Measurements from ENCODE around the gene MAP4K2. TPM values are rescaled to one million over a fixed set of nuclear protein-coding genes. Genes with fewer than 3 reads are reported as not detected.
A peak's percentile ranks its signal among the peaks of the same experiment; 100 is the strongest.

The MAP4K2 gene
- total and polyA plus RNA-seq, 8 donors: 6.1 to 24.0 (median 7.7) TPM

DNA sequence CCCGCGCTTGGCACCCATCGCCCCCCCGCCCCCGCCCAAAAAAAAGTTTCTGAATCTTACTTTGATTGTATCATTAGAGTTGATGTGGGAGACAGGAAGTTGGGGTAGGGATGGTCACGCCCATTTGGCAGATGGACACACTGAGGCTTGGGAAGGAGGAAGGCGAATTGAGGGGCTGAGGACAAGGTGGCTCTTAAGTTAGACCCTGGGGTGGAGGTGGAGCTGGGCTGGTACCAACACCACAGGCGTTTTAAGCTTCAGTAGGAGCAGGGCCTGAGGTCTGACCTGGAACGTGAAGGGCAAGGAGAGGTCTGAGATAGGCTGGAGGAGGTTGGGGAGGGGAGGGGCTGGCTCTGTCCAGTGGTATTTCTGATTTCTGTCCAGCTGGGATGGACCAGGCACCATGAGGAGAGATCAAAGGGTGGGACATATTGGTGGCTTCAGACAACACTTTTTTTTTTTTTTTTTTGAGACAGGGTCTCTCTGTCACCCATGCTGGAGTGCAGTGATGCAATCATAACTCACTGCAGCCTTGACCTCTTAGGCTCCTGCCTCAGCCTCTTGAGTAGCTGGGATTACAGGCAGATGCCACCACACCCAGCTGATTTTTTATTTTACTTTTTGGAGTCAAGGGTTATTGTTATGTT, 42.2 kb upstream of the MAP4K2 start:
- H3K4me3 ChIP-seq: peak overlapping the region; percentile 37 to 71 (median 54)
- no peak for ATAC-seq
- H3K4me1 ChIP-seq: peaks cover 14 to 19% (median 16%) of the 10 kb centered on the region in 3 donors
- 10 to 15% methylated on average over 9 of the region's 9 CpGs for WGBS, 2 donors
- no peak for FAIRE-seq
- no peaks in the 10 kb centered on the region for H3K9me3 ChIP-seq
- H3K27ac ChIP-seq: peak overlapping the region; percentile 64 to 86 (median 78)
- H3K27me3 ChIP-seq: no peaks in the 10 kb centered on the region
- intact Hi-C loops (cut with DNase I): loop anchor here in 1 of 3 donors (5.0 kb wide), 1 partner anchor 52 kb away; no protein-coding TSS in a partner anchor
- peak in 1 of 6 donors; percentile 47 for DNase-seq
- H3K36me3 ChIP-seq: no peaks in the 10 kb centered on the region
- TF ChIP-seq CTCF (IDR thresholded peaks at IDR 0.05): no peak

DNA sequence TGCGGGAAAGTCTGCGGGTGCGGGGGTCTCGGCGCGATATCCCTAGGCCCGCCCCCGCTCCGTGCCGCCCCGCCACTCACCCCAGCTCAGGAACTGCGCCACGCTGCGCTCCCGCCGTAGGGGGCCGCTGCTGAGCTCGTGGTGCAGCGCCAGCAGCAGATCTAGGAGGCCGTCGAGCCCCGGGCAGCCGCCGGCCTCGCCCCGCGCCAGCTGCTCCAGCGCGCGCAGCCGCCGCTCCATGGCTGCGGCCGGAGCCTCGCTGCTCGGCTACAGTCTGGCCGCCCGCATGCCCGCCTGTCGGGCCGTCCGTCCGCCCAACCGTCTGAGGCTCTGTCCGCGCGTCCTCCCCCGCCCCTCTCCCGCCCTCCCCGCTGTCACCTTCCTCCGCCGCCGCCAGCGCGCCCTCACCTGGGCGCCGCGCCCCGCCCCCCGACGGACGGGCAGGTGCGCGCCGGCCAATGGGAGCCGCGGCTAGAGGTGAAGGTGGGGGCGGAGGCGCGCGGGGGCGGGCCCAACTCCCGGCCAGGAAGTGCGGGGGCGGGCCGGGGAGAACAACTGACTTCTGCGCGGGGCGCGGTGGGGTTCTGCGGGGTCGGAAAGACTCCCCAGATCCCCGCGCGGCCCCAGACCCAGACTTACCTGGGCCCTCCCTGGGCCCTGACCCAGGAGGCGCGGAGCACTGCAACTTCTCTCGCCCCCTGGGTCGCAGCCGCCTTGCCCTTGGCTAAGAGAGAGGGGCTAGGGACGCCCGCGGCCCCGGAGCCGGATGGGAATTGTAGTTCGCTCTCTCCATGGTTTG, 41.5 kb upstream of the MAP4K2 start, which contains the start of gene CDC42BPG:
TSS of gene CDC42BPG (minus strand) at position 324 of the 799 bp plus-strand sequence. CDS start at position 240, 84 bp downstream.
- Histone ChIP-seq H3K27ac (peak within 1 kb of the TSS; percentile 64 to 86 (median 78)), H3K27me3 (no peaks in the 10 kb centered on the region), H3K9me3 (no peaks in the 10 kb centered on the region), H3K4me3 (peak within 1 kb of the TSS; percentile 37 to 71 (median 54)), H3K36me3 (peaks cover 0 to 5% (median 0%) of the 10 kb centered on the region in 3 donors), H3K4me1 (peaks cover 14 to 19% (median 16%) of the 10 kb centered on the region in 3 donors)
- ATAC-seq: peak; percentile 74 to 86 (median 78)
- TF ChIP-seq CTCF (IDR thresholded peaks at IDR 0.05): peak; percentile 47 to 59 (median 48)
- WGBS, 2 donors: 0 to 1% methylated on average over 80 to 96 of the region's 96 CpGs
- FAIRE-seq: no peak
- DNase-seq: peak; percentile 85 to 95 (median 93)
- intact Hi-C loops (cut with DNase I): loop anchor here in 1 of 3 donors (5.0 kb wide), 1 partner anchor 53 kb away; no protein-coding TSS in a partner anchor

GRCh38 chr11:64843686-64844329, 40.8 kb upstream of the MAP4K2 start:
- H3K27me3 ChIP-seq: no peaks in the 10 kb centered on the region
- no peak for FAIRE-seq
- TF ChIP-seq CTCF (IDR thresholded peaks at IDR 0.05): no peak
- WGBS, 2 donors: 7 to 12% methylated on average over 16 to 27 of the region's 27 CpGs
- peak in 2 of 6 donors; percentile 30 to 82 for DNase-seq
- H3K36me3 ChIP-seq: peaks cover 0 to 12% (median 0%) of the 10 kb centered on the region in 3 donors
- intact Hi-C loops (cut with DNase I): no loop called here
- peak overlapping the region; percentile 37 to 71 (median 54) for H3K4me3 ChIP-seq
- H3K4me1 ChIP-seq: peaks cover 9 to 16% (median 15%) of the 10 kb centered on the region in 3 donors
- no peaks in the 10 kb centered on the region for H3K9me3 ChIP-seq
- peak; percentile 1 to 10 (median 4) for ATAC-seq
- H3K27ac ChIP-seq: peak overlapping the region; percentile 64 to 86 (median 78)

DNA sequence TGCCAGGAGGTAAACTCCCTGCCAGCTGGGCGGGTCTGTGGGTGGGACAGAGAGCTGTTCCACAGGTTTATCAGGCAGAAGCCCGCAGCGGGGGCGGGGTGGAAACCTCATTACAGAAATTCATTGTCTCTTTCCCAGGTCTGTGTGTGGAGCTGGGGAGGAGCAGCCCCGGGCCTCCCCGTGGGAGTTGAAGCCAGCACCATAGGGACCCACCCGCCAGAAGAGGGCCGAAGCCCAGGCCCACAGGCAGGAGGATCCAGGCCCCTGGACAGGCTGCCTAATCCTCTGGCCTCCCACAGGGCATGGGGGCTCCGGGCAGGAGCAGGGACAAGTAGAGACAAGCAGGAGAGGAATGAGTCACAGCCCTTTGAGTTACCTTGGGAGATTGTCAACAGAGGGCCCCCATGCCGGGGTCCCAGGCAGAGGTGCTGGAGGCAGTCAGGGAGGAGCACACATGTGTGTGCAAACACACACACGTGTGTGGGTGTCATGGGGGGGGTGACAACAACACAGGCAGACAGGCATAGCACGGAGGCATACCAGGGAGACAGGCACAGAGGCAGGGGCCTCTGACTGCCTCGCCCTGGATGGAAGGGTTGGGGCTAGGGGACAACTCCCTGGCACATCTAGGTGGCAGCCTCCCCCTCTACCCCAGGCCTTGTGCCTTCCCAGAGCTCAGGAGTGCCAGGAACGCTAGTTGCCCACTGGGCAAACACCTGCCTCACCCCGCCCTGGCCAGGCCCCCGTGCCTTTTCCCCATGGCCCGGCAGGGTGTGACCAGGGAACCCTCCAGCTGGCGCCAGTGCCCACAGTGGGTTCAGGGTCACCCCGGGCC, 40.1 kb upstream of the MAP4K2 start:
- no peak for TF ChIP-seq CTCF (IDR thresholded peaks at IDR 0.05)
- H3K9me3 ChIP-seq: no peaks in the 10 kb centered on the region
- ATAC-seq: peak; percentile 55 to 70 (median 60)
- H3K27me3 ChIP-seq: no peaks in the 10 kb centered on the region
- peak overlapping the region; percentile 44 to 86 (median 72) for H3K27ac ChIP-seq
- H3K4me3 ChIP-seq: peak overlapping the region; percentile 13 to 71 (median 52)
- FAIRE-seq: no peak
- H3K36me3 ChIP-seq: peaks cover 0 to 20% (median 0%) of the 10 kb centered on the region in 3 donors
- peak; percentile 66 to 92 (median 90) for DNase-seq
- intact Hi-C loops (cut with DNase I): no loop called here
- H3K4me1 ChIP-seq: peaks cover 2 to 11% (median 9%) of the 10 kb centered on the region in 3 donors
- 18% methylated on average over 18 to 19 of the region's 19 CpGs for WGBS, 2 donors

All from pancreas (tissue), 10 donors.